Endothelial cell (in vitro differentiated cells): ENCODE data around the gene CNOT1. TPM values are rescaled to one million over a fixed set of nuclear protein-coding genes. Genes with fewer than 3 reads are reported as not detected.

Experiments
- DNase-seq: peaks from one replicate; pipeline ENCODE4 v3.0.0; 2021; ENCODE audit warnings: low spot score
- H3K27ac Mint-ChIP-seq: one replicate; pipeline ENCODE4 v1.8.0; 2021; ENCODE audit warnings: mixed read lengths, inconsistent platforms; ENCODE audit not compliant: unreplicated experiment
- H3K27me3 Mint-ChIP-seq: one replicate; pipeline ENCODE4 v1.8.0; 2021; ENCODE audit warnings: mild to moderate bottlenecking, moderate library complexity, mixed read lengths, inconsistent platforms; ENCODE audit not compliant: unreplicated experiment
- H3K36me3 Mint-ChIP-seq: one replicate; pipeline ENCODE4 v1.8.0; 2021; ENCODE audit warnings: mild to moderate bottlenecking, low read depth, mixed read lengths, inconsistent platforms; ENCODE audit not compliant: unreplicated experiment
- H3K4me1 Mint-ChIP-seq: one replicate; pipeline ENCODE4 v1.8.0; 2021; ENCODE audit warnings: mild to moderate bottlenecking, mixed read lengths, inconsistent platforms; ENCODE audit not compliant: unreplicated experiment
- H3K4me3 Mint-ChIP-seq: one replicate; pipeline ENCODE4 v1.8.0; 2021; ENCODE audit warnings: mild to moderate bottlenecking, mixed read lengths, inconsistent platforms; ENCODE audit not compliant: unreplicated experiment
- H3K9me3 Mint-ChIP-seq: one replicate; pipeline ENCODE4 v1.8.0; 2021; ENCODE audit warnings: mixed read lengths, inconsistent platforms; ENCODE audit not compliant: unreplicated experiment
- total RNA-seq: library from RNA; stranded (reverse); fragmentation: NEBNext Ultra II Directional; extraction: Animal tissue kit (Norgen Biotek cat#: 25700); gene quantifications from one replicate; pipeline ENCODE4 v1.2.1, GENCODE V29; 2021; ENCODE audit not compliant: unreplicated experiment
- TF ChIP-seq, protein P1 (sequence below): fragments of 200-600 bp; sonication (generic); IDR thresholded peaks from one replicate; pipeline ENCODE4 v1.5.0; 2021; ENCODE audit warnings: antibody characterized with exemption; ENCODE audit not compliant: unreplicated experiment

Gene CNOT1
- total RNA-seq, 1 donor from 2014 or later: 152 TPM

DNA sequence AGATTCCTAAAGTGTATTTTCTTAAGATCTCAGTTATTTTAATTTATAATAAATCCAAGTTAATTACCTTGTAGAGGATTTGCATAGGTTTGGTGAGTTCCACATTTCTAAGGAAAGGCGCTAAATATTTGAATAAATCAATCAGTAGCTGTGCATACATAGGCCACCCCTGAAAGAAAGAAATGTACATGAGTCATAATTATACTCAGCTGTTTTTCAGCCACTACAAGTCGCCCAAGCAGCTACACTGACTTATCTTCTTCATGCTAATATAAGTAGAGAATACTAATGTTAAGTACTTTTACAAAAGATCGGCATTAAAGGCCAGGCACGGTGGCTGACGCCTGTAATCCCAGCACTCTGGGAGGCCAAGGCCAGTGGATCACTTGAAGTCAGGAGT, 99.4 kb downstream of the CNOT1 start:
- no peak overlapping the region for H3K27ac Mint-ChIP-seq
- H3K36me3 Mint-ChIP-seq: peaks cover 41% of the 10 kb centered on the region
- H3K4me1 Mint-ChIP-seq: no peaks in the 10 kb centered on the region
- no peaks in the 10 kb centered on the region for H3K9me3 Mint-ChIP-seq
- TF ChIP-seq, protein P1, sequence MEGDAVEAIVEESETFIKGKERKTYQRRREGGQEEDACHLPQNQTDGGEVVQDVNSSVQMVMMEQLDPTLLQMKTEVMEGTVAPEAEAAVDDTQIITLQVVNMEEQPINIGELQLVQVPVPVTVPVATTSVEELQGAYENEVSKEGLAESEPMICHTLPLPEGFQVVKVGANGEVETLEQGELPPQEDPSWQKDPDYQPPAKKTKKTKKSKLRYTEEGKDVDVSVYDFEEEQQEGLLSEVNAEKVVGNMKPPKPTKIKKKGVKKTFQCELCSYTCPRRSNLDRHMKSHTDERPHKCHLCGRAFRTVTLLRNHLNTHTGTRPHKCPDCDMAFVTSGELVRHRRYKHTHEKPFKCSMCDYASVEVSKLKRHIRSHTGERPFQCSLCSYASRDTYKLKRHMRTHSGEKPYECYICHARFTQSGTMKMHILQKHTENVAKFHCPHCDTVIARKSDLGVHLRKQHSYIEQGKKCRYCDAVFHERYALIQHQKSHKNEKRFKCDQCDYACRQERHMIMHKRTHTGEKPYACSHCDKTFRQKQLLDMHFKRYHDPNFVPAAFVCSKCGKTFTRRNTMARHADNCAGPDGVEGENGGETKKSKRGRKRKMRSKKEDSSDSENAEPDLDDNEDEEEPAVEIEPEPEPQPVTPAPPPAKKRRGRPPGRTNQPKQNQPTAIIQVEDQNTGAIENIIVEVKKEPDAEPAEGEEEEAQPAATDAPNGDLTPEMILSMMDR: no peak
- no peak for DNase-seq
- peaks cover under 1% of the 10 kb centered on the region for H3K27me3 Mint-ChIP-seq
- no peak overlapping the region for H3K4me3 Mint-ChIP-seq

DNA sequence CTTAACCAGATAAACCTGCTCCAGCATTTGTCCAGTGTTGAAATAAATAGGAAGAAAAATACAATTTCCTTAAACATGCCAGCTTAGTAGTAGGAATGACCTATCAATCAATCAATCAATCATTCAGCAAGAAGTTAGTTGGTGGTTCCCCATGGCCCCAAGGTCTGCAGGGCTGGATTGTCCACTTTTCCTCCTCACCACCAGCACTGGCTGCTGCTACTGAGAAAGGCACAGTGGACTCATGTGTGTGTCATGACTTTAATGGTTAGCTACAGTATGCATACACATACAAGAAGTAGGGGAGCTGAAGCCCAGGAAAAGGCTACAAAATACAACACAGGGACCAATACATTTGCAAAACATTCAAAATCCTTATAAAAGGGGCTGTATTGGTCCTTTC, 109.9 kb downstream of the CNOT1 start:
- H3K36me3 Mint-ChIP-seq: peaks cover 23% of the 10 kb centered on the region
- H3K27ac Mint-ChIP-seq: no peak overlapping the region

DNA sequence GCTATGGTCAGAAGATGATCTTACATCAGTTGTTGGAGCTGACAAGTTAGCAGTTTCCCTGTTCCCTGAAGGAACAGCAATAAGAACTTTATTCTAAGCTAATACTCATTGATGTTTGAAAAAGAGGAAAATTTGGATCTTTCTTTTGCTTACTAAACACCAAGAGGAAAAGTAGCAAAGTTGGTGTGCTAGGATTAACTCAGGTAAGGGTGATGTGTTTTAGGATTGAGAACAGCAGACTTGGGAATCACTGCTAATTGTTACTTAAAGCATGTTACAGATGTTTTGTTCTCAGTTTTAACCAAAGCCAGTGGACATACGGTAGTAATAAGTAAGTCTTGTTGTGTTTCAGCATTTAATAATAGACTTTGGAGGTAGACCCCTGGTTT, 110.7 kb downstream of the CNOT1 start:
- Mint-ChIP-seq H3K27ac (no peak overlapping the region), H3K4me1 (peaks cover 10% of the 10 kb centered on the region), H3K36me3 (peaks cover 23% of the 10 kb centered on the region), H3K4me3 (no peak overlapping the region), H3K9me3 (no peaks in the 10 kb centered on the region), H3K27me3 (peaks cover 11% of the 10 kb centered on the region)
- TF ChIP-seq, protein P1: no peak
- no peak for DNase-seq

More for the DNA sequence above, 109.9 kb downstream of the CNOT1 start:
- Mint-ChIP-seq H3K27me3 (peaks cover 11% of the 10 kb centered on the region), H3K4me1 (peaks cover 9% of the 10 kb centered on the region), H3K9me3 (no peaks in the 10 kb centered on the region), H3K4me3 (no peak overlapping the region)
- TF ChIP-seq, protein P1: no peak
- DNase-seq: no peak

DNA sequence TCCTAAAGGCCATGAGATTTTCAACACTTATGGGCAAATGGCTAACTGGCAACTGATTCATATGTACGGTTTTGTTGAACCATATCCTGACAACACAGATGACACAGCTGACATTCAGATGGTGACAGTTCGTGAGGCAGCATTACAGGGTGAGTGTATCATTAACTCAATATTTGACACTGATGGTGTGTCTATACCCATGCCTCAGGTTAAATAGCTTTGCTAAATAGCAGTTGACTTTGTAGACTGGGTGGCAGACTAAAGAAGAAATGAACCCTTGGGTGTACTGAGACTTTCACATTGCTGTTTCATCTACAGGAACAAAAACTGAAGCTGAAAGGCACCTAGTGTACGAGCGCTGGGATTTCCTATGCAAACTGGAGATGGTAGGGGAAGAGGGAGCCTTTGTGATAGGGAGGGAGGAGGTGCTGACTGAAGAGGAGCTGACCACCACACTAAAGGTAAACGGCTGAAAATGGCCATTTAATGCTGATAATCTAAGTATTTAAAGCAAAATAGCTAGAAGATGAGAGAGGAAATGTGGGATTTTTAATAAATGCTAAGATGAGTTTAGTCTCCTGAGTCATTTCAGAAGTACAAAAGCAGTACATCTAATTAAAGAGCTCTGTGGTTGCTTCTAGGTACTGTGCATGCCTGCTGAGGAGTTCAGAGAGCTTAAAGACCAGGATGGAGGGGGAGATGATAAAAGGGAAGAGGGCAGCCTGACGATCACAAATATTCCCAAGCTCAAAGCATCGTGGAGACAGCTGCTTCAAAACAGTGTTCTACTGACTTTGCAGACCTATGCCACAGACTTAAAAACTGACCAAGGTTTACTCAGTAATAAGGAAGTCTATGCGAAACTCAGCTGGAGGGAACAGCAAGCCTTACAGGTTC, 111.3 kb downstream of the CNOT1 start:
- Mint-ChIP-seq H3K36me3 (peaks cover 22% of the 10 kb centered on the region), H3K27ac (no peak overlapping the region), H3K4me3 (no peak overlapping the region), H3K4me1 (peaks cover 10% of the 10 kb centered on the region), H3K27me3 (peaks cover 11% of the 10 kb centered on the region), H3K9me3 (no peaks in the 10 kb centered on the region)
- no peak for DNase-seq
- TF ChIP-seq, protein P1: no peak

DNA sequence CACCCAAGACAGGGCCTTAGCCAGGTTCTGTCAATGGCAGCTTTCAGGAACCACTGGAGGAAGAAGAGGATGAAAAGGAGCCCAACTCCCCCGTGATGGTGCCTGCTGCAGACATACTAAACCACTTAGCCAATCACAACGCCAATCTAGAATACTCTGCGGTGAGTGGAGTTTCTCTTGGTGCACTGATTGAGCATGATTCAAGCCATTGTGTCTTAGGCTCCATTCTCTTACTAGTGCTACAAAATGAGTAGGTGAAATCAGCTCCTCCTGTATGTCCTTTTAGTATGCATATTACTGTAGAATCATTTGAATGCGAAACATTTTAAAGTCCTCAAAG, 112.9 kb downstream of the CNOT1 start:
- Mint-ChIP-seq H3K4me3 (peak overlapping the region; percentile 87), H3K9me3 (no peaks in the 10 kb centered on the region), H3K27me3 (peaks cover 10% of the 10 kb centered on the region), H3K4me1 (peaks cover 10% of the 10 kb centered on the region), H3K27ac (no peak overlapping the region), H3K36me3 (peaks cover 17% of the 10 kb centered on the region)
- no peak for DNase-seq
- TF ChIP-seq, protein P1: no peak
